ENCODE data around the gene TDO2.

TDO2 gene
- total RNA-seq = 0 reads per million in 9 experiments

GRCh38 chr4:155903453-155903852 lies at the start of gene TDO2:
TSS of gene TDO2 (plus strand) at chr4:155903696. CDS start at chr4:155903759, 63 bp downstream.
- ATAC-seq (replicated peaks) (no peak), DNase-seq (no peak)
- H3K4me3 Mint-ChIP-seq = no peak within 1 kb of the TSS
- H3K27me3 Mint-ChIP-seq = no peaks in the 10 kb centered on the region
- no peaks in the 10 kb centered on the region for H3K4me1 Mint-ChIP-seq (ENCODE audit: low read depth in 2 of 2)
- H3K27ac Mint-ChIP-seq = no peak within 1 kb of the TSS
- H3K36me3 Mint-ChIP-seq (ENCODE audit: insufficient read depth) = no peaks in the 10 kb centered on the region
- no peaks in the 10 kb centered on the region for H3K9me3 Mint-ChIP-seq

- Mint-ChIP-seq H3K27me3 (no peaks in the 10 kb centered on the region), H3K27ac (no peak overlapping the region), H3K4me1 (ENCODE audit: low read depth in 2 of 2) (no peaks in the 10 kb centered on the region), H3K9me3 (no peaks in the 10 kb centered on the region), H3K36me3 (ENCODE audit: insufficient read depth) (no peaks in the 10 kb centered on the region), H3K4me3 (no peak overlapping the region)
- DNase-seq = no peak
- ATAC-seq (replicated peaks) = no peak
Observed at GRCh38 chr4:155854582-155855226, 48.8 kb upstream of the TDO2 start.

GRCh38 chr4:155855897-155856296 lies 47.6 kb upstream of the TDO2 start:
- no peaks in the 10 kb centered on the region for H3K36me3 Mint-ChIP-seq (ENCODE audit: insufficient read depth)
- no peaks in the 10 kb centered on the region for H3K27me3 Mint-ChIP-seq
- ATAC-seq (replicated peaks) (no peak), DNase-seq (no peak)
- no peak overlapping the region for H3K4me3 Mint-ChIP-seq
- H3K4me1 Mint-ChIP-seq (ENCODE audit: low read depth in 2 of 2) = no peaks in the 10 kb centered on the region
- H3K27ac Mint-ChIP-seq = no peak overlapping the region
- H3K9me3 Mint-ChIP-seq = no peaks in the 10 kb centered on the region

- H3K27ac Mint-ChIP-seq = no peak within 1 kb of the TSS
Observed at GRCh38 chr4:155866177-155866576, 37.3 kb upstream of the TDO2 start, which contains the start of gene ASIC5. TSS of gene ASIC5 (minus strand) at chr4:155866277. CDS start at chr4:155866226, 51 bp downstream.

GRCh38 chr4:155875878-155876277 lies 27.6 kb upstream of the TDO2 start:
- no peak overlapping the region for H3K4me3 Mint-ChIP-seq
- no peak for ATAC-seq (replicated peaks)
- no peak for DNase-seq
- no peaks in the 10 kb centered on the region for H3K4me1 Mint-ChIP-seq (ENCODE audit: low read depth in 2 of 2)
- peaks cover 0 to 5% of the 10 kb centered on the region in 2 donors for H3K9me3 Mint-ChIP-seq
- no peaks in the 10 kb centered on the region for H3K36me3 Mint-ChIP-seq (ENCODE audit: insufficient read depth)
- H3K27me3 Mint-ChIP-seq = no peaks in the 10 kb centered on the region
- H3K27ac Mint-ChIP-seq = no peak overlapping the region

More at GRCh38 chr4:155866177-155866576, 37.3 kb upstream of the TDO2 start, which contains the start of gene ASIC5:
- Mint-ChIP-seq H3K4me3 (no peak within 1 kb of the TSS), H3K27me3 (peaks cover 0 to 4% of the 10 kb centered on the region in 2 donors), H3K36me3 (ENCODE audit: insufficient read depth) (no peaks in the 10 kb centered on the region), H3K9me3 (no peaks in the 10 kb centered on the region), H3K4me1 (ENCODE audit: low read depth in 2 of 2) (no peaks in the 10 kb centered on the region)
- ATAC-seq (replicated peaks) = no peak
- no peak for DNase-seq

DNA sequence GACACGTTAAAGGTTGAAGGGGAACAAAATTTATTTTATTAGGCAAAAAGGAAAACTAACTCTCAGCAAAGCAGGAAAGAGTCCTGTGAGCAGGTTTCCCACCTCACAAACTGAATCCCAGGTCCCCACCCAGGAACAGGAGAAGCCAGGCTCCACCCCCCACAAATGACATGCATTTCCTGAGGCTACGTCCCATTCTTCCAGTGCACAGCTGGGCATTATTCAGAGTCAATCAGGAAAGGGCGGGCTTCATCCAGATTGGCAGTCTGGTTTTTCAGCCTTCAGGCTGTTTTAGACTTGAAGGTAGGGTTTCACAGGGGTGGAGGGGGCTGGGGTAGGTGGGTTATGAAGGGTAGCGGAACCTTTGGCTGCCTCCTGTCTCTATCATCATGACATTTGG lies 25.5 kb upstream of the TDO2 start:
- ATAC-seq (replicated peaks) = no peak
- H3K27ac Mint-ChIP-seq = no peak overlapping the region

GRCh38 chr4:155878611-155879010 lies 24.9 kb upstream of the TDO2 start:
- no peaks in the 10 kb centered on the region for H3K27me3 Mint-ChIP-seq
- no peak overlapping the region for H3K27ac Mint-ChIP-seq
- H3K36me3 Mint-ChIP-seq (ENCODE audit: insufficient read depth) = no peaks in the 10 kb centered on the region
- ATAC-seq (replicated peaks) (no peak), DNase-seq (no peak)
- no peaks in the 10 kb centered on the region for H3K4me1 Mint-ChIP-seq (ENCODE audit: low read depth in 2 of 2)
- H3K9me3 Mint-ChIP-seq = peaks cover 0 to 5% of the 10 kb centered on the region in 2 donors
- no peak overlapping the region for H3K4me3 Mint-ChIP-seq

More for the DNA sequence above, 25.5 kb upstream of the TDO2 start:
- no peaks in the 10 kb centered on the region for H3K27me3 Mint-ChIP-seq
- peaks cover 0 to 5% of the 10 kb centered on the region in 2 donors for H3K9me3 Mint-ChIP-seq
- H3K4me3 Mint-ChIP-seq = no peak overlapping the region
- H3K4me1 Mint-ChIP-seq (ENCODE audit: low read depth in 2 of 2) = no peaks in the 10 kb centered on the region
- DNase-seq = no peak
- H3K36me3 Mint-ChIP-seq (ENCODE audit: insufficient read depth) = no peaks in the 10 kb centered on the region

GRCh38 chr4:155879767-155880166 lies 23.7 kb upstream of the TDO2 start:
- Mint-ChIP-seq H3K36me3 (ENCODE audit: insufficient read depth) (no peaks in the 10 kb centered on the region), H3K9me3 (peaks cover 0 to 5% of the 10 kb centered on the region in 2 donors), H3K4me3 (no peak overlapping the region), H3K4me1 (ENCODE audit: low read depth in 2 of 2) (no peaks in the 10 kb centered on the region), H3K27me3 (no peaks in the 10 kb centered on the region), H3K27ac (no peak overlapping the region)
- DNase-seq (no peak), ATAC-seq (replicated peaks) (no peak)

- ATAC-seq (replicated peaks) = no peak
- H3K36me3 Mint-ChIP-seq (ENCODE audit: insufficient read depth) = no peaks in the 10 kb centered on the region
- peaks cover 0 to 2% of the 10 kb centered on the region in 2 donors for H3K9me3 Mint-ChIP-seq
- H3K4me1 Mint-ChIP-seq (ENCODE audit: low read depth in 2 of 2) = no peaks in the 10 kb centered on the region
- H3K4me3 Mint-ChIP-seq = no peak overlapping the region
- H3K27ac Mint-ChIP-seq = no peak overlapping the region
- H3K27me3 Mint-ChIP-seq = no peaks in the 10 kb centered on the region
- DNase-seq = no peak
Observed at GRCh38 chr4:155881555-155881954, 21.9 kb upstream of the TDO2 start.

GRCh38 chr4:155883895-155884294 lies 19.6 kb upstream of the TDO2 start:
- H3K4me3 Mint-ChIP-seq = no peak overlapping the region
- DNase-seq = no peak
- H3K27me3 Mint-ChIP-seq = no peaks in the 10 kb centered on the region
- H3K4me1 Mint-ChIP-seq (ENCODE audit: low read depth in 2 of 2) = no peaks in the 10 kb centered on the region
- peaks cover 0 to 2% of the 10 kb centered on the region in 2 donors for H3K9me3 Mint-ChIP-seq
- H3K36me3 Mint-ChIP-seq (ENCODE audit: insufficient read depth) = no peaks in the 10 kb centered on the region
- ATAC-seq (replicated peaks) = no peak
- H3K27ac Mint-ChIP-seq = no peak overlapping the region

GRCh38 chr4:155885666-155886065 lies 17.8 kb upstream of the TDO2 start:
- no peak for DNase-seq
- peaks cover 2 to 4% of the 10 kb centered on the region in 2 donors for H3K27me3 Mint-ChIP-seq
- ATAC-seq (replicated peaks) = no peak
- no peaks in the 10 kb centered on the region for H3K4me1 Mint-ChIP-seq (ENCODE audit: low read depth in 2 of 2)
- H3K27ac Mint-ChIP-seq = no peak overlapping the region
- H3K36me3 Mint-ChIP-seq (ENCODE audit: insufficient read depth) = no peaks in the 10 kb centered on the region
- H3K9me3 Mint-ChIP-seq = peaks cover 0 to 2% of the 10 kb centered on the region in 2 donors
- no peak overlapping the region for H3K4me3 Mint-ChIP-seq

GRCh38 chr4:155887045-155887444 lies 16.5 kb upstream of the TDO2 start:
- no peaks in the 10 kb centered on the region for H3K36me3 Mint-ChIP-seq (ENCODE audit: insufficient read depth)
- no peaks in the 10 kb centered on the region for H3K4me1 Mint-ChIP-seq (ENCODE audit: low read depth in 2 of 2)
- no peak for ATAC-seq (replicated peaks)
- no peak for DNase-seq
- no peak overlapping the region for H3K27ac Mint-ChIP-seq
- peaks cover 3 to 10% of the 10 kb centered on the region in 2 donors for H3K9me3 Mint-ChIP-seq
- H3K4me3 Mint-ChIP-seq = no peak overlapping the region
- peaks cover 5 to 17% of the 10 kb centered on the region in 2 donors for H3K27me3 Mint-ChIP-seq

DNA sequence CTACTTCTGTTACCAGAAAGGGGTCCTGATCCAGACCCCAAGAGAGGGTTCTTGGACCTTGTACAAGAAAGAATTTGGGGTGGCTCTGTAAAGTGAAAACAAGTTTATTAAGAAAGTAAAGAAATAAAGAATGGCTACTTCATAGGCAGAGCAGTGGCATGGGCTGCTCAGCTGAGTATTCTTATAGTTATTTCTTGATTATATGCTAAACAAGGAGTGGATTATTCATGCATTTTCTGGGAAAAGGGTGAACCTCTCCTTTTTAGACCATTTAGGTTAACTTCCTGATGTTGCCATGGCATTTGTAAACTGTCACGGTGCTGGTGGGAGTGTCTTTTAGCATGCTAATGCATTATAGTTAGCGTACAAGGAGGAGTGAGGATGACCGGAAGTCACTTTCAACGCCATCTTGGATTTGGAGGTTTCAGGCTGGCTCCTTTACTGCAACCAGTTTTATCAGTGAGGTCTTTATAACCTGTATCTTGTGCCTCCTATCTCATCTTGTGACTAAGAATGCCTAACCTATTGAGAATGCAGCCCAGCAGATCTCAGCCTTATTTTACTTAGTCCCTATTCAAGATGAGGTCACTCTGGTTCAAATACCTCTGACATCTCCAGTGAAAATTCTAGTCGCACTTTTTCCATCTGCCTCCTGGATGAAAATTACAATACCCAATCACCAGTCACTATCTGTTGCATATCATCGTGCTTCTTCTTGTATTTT lies 15.5 kb upstream of the TDO2 start:
- Mint-ChIP-seq H3K4me3 (no peak overlapping the region), H3K4me1 (ENCODE audit: low read depth in 2 of 2) (no peaks in the 10 kb centered on the region), H3K27me3 (peaks cover 5 to 27% of the 10 kb centered on the region in 2 donors), H3K27ac (no peak overlapping the region), H3K36me3 (ENCODE audit: insufficient read depth) (no peaks in the 10 kb centered on the region), H3K9me3 (peaks cover 3 to 15% of the 10 kb centered on the region in 2 donors)
- DNase-seq (no peak), ATAC-seq (replicated peaks) (no peak)
